UCSD-AML1 (cell line): ENCODE measurements around the gene ABCB11.
"Not testable (repeated sequence)": the region's sequence is repeated elsewhere in the genome, so short reads cannot be mapped to it uniquely, and the experiment has no call there.

Experiments used
- DNase-seq: peaks from one replicate; lab custom pipeline; 2025; ENCODE audit not compliant: unreplicated experiment; lab: John Stamatoyannopoulos, UW

Gene ABCB11

DNA sequence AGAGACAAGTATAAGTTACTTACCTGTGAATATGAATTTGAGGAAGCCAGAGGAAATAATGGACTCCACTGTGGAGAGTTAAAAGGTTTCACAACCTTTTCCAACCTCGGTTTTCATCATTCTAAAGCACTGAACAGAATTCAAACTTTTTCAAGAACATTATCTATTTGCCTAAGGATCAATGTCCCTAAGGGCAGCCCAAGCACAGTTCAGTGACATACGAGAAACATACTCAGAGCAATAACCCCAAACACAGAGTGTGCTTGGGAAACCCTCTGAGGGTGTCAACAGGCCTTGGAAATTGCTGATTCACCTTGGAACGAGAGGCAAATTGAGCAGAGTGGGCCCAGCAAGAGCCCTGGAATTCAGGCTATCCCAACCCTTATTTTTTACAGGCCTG lies at the start of gene ABCB11:
Gene ABCB11, minus strand, starts transcription at position 123 of the 400 bp plus-strand sequence. CDS start 13,199 bp downstream, outside the sequence.
- DNase-seq, result no peak

DNA sequence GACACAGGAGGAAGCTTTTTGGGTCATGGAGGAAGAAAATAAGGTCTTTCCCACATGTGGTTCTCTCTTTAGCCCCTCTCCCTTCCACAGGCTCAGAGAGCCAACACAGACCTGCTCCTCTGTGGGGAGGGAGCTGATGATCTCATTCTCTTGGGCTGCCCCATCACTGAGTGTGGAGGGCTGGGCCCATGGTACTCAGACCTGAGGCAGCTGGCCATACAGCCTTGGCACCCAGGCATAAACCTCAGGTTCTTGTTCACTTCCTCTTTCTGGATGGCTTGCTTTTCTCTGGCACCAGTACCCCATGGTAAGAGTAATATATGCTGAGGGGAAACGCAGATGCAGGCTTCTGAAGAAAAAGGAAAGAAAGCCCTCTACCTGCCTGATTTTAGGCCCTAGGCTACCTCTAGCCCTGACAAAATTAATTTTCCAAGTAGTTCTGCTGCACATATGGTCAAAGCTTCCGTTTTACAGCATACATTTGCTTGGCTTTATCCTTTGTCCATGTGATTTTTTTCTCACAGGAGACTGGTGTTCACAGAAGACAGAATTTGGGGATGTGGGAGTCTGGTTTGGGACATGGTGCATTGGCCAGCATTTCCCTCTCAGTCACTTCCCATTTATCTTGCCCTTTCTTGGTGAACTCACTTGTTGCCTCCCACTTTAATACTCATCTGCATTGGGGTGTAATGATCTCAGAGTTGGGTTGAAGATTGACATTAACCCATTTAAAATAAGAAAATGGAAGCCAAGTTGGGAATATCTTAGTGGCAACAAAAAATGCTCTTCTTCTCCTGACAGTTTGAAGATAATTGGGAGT lies 49.3 kb upstream of the ABCB11 start:
- DNase-seq, result peak; percentile 31

DNA sequence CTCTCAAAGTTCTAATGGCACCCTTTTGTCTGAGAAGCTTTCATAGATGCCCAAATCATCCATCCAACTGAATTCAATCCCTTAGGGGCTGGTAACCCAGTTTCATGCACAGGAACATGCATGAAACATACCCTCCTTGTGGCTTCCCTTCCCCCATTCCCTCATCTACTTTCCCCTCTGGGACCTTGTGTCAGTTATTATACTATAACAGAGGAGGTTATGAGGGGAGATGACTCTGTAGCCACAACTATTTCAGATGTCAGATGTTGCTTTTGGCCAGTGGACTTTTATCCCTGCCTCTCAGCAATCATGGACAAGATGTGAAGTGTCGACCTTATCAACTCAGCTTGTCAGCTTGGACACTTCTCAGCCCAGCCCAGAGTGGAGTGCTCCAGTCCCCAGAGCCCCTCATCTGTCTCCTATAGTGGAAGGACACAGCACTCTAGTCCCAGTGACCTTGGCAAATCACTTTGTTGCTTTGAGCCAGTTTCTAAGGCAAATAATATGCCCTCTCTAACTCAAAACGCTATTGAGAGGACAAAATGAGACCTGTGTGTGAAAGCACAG lies 46.6 kb upstream of the ABCB11 start:
- no peak for DNase-seq

DNA sequence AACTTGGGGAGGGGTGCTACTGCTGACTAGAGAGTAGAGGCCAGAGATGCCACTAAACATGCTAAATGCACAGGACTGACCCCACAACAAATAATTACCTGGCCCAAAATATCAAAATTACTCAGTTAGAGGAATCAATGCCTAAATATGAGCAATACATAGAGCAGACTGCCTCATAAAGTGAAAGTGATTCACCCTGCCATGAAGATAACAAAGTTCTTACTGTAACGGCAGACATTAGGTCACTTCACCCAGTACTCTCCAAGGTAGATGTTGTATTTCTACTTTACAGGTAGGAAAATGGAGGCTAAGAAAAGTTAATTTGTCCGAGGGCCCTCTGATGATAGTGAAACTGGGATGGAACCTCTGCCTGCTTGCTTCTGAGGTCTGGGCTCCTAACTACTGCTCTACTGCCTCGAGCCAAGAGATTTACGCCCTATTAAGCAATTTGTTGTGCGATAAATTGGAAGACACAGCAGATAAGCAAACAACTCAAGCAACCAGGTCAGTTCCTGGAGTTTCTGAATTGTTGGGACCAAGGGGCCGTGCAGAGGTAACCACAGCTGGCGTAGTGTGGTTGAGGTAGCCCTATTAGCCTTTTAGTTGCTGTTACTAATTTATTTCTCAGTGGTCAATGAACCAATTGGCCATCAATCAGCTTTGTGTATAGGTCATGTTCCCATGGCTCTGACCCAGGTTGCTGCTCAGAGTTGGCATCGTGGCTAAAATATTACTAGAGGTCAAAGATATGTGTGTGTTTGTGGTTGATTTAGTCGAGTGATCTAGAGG lies 43.0 kb upstream of the ABCB11 start:
- no peak for DNase-seq

DNA sequence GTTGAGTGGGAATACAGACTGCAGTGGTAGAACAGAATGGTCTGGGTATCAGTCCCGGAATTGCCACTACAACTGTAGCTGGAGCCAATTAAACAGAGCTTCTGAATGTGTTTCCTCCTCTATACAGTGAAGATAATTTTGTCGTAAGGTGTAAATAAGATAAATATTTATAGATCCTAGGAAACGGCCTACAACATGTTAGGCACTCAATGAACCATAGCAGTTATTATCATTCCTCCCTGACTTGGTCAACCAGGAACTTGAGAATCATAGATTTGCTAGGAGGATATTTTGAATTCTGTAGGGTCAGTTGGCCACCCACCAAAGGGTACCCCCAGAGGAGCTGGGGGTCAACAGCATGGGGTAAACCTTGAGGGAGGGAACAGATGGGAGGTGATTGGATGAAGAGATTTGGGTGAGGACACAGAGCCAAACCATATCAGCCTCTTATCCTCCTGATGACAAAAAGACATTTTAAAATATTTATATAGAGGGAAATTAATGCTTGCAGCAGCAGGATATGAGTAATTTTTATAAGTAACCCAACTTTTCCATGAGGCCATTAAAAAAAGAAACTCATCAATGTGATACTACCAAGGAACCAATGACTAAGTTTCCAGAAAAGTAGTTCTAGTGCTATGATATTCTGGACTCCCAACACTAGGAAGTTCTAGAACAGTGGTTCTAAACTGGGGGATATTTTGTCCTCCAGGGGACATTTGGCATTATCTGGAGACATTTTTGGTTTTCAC lies 42.3 kb upstream of the ABCB11 start:
- no peak for DNase-seq

DNA sequence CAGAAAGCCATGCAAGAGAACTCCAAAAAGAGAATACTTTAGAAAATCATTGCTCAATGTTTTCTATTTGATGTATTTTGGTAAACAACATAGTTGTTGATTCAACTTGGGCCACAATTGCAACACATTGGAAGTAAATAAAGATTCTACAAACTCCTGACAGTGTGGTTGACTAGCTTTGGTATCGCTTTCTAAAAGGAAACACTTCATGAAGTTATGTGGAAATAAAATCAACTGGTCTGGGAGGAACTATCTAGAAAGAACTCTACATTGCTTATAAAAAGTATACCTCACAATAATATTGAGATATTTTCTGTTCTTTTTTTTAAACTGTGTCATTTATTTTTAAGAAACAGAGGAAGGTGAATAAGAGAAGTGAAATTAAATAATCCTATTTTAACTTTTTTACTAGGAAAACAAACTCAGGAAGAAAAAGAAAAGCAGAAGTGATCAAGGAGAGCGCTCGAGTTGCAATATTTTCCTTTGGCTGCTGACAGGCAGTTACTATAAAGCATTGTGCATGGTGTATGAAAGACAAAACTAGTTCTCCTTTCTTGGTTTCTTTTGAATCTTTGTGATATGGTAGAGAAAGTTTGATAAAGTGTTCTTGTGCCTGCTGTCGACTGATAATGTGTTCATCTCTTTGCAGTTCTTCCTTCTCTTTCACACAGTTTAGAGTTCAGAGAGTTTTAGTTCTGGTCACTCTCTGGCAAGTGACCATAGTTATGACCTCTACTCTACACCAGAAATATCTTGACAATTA lies 41.2 kb upstream of the ABCB11 start:
- no peak for DNase-seq

DNA sequence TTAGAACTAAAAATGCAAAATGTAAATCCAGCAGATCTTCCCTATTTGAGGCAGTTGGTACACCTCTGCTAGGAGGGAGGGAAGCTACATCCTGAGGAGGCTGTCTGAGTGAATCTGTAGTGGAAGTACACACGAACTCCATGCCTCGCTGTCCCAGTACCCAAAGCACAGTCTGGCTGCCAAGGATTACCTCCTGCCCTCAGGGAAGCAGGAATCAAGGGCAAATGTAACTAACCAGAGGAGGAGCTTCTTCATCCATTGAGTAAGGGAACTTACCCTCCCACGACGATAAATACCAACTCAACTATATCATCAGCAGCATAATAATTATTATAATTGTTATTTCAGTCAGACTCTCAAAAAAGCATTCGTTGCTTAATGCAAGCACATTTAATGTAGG lies 40.3 kb upstream of the ABCB11 start:
- no peak for DNase-seq

DNA sequence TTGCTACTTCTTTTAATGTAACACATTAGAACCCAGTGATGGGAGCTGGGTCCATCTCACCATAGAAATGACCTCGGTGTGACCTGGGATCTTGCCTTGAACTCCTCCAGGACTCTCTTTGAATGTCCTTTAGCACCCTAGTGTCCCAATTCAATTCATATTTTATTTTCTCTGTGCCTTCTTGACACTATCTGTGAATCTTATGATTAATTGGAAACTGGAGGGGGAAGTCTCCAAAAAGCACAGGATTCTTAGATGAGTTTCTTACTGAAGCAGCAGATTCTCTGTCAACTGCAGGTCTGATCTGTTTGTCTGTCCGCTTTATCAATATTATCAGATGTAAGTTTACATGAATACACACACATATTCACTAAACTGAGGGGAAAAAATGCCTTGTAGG lies 38.7 kb upstream of the ABCB11 start:
- DNase-seq, result no peak

DNA sequence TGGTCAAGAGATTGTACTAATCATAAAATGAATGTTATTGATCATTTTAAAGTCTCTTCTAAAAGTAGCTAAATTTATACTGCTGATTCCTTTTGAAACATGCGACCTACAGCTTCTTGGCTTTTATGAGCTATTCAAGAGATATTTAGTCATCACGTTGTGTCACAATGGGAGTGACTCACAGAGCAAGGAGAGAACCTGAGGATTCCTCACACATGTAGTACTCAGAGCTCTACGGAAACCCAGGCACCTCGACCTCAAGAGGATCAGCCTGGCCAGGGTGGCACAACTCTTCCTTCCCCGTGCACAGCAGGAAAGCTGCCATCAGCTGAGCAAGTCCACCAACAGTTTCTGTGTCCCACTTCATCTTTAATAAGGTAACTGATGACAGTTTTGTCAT lies 38.2 kb upstream of the ABCB11 start, which contains the start of gene DHRS9:
Gene DHRS9, plus strand, starts transcription at position 223 of the 400 bp plus-strand sequence. CDS start 12,019 bp downstream, outside the sequence.
- no peak for DNase-seq

DNA sequence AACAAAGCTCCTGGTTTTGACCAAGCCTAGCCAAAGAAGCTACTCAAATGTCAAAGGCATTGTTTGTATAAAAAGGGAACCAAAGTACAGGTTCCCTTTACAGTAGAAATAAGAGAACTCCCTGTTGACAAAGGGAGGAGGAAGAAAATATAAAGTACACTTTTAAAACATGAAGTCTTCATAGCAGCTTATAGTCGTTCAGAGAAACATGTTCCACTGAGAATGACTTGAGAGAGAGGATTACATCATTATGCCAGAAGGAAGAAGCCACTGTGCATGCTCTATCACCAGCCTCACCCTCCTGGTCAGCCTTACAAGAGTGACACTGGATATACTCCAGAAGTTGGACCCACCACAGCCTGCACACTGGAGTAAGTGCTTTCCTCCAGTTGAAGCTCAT lies 35.8 kb upstream of the ABCB11 start:
- no peak for DNase-seq

DNA sequence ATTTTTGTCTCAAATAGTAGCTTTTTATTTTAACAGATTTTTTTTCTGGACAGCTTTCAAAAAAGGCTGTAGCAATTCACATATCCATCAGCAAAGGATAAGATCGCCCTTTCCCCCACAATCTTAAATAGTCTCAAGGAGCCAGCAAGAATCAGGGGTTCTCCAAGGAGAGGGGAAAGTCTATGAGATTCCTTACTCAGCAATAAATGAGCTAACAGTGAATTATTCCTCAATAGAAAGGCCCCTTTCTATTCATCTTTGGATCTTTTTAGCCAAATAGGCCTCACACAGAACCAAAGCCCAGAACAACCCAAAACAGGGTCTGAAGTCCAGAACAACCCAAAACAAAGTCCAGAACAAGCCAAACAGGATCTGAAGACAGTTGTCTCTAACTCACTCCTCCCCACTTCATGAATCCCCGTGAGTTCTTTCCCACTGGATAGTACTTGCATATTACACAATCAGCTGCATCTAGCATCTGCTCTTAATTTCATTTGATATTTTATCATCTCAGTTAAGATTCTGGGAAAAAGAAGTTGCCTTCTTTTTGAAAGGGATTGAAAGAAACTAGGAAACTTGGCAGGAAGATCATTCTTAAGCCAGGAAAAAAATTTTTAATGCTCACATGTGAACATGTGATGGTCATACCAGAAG lies 34.9 kb upstream of the ABCB11 start:
- no peak for DNase-seq

DNA sequence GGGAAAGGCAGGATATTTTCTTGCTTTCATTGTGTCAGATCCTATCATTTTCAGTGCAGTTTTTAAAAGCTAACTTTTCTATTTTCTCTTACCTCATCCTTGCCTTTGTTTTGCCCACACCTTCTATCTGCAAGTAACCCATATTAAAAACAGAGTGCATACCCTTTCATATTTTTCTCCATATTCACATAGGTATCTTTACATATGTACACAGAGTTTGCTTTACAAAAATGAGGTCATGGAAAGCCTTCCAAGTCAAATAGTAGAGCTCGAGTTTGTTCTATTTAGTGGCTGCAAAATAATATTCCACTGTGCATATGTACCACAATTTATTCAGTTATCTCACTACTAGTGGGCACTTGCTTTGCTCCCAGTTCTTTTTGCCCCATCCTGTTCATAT lies 34.3 kb upstream of the ABCB11 start:
- no peak for DNase-seq

DNA sequence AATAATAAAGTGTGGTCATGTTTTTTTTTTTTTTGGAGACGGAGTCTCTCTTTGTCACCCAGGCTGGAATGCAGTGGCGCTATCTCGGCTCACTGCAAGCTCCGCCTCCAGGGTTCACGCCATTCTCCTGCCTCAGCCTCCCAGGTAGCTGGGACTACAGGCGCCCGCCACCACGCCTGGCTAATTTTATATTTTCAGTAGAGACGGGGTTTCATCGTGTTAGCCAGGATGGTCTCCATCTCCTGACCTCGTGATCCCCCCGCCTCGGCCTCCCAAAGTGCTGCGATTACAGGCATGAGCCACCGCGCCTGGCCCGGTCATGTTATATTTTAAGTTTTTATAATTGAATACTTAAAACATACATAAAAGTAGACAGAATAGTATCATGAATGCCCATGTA lies 33.1 kb upstream of the ABCB11 start:
- DNase-seq, result not testable (repeated sequence)

DNA sequence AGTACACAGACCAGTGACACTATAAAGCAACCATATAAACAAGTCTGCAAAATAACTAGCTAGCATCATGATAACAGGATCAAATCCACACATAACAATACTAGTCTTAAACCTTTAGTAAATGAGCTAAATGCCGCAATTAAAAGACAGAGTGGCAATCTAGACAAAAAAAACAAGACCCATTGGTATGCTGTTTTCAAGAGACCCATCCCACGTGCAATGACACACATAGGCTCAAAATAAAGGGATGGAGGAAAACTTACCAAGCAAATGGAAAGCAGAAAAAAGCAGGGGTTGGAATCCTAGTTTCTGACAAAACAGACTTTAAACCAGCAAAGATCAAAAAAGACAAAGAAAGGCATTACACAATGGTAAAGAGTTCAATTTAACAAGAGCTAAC lies 23.5 kb upstream of the ABCB11 start:
- DNase-seq, result not testable (repeated sequence)

DNA sequence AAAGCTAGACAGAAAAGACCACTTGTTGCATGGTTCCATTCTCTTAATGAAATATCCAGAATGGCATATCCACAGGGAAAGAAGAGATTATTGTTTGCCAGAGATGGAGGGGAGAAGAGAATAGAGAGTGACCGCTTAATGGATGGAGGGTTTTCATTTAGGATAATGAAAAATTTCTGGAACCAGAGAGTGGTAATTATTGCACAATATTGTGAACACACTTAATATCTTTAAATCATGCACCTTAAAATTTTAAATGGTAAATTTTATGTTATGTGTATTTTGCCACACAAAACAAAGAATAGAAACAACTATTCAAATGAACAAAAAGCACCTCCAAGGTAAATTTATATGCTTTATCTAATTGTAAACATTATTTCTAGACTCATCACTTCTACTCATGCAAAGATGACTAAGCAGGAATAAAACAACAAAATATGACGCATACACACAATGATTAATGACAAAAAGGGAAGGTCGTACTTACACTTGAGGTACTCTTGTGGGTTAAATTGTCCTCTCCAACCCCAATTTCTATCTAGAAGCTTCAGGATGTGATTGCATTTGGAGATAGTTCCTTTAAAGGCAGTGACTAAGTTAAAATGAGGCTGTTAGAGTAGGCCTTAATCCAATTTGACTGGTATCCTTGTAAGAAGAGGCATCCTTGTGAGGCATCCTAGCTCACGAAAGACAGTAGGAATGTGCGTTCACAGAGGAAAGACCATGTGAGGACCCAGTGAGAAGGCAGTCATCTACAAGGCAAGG lies 19.5 kb upstream of the ABCB11 start:
- no peak for DNase-seq

DNA sequence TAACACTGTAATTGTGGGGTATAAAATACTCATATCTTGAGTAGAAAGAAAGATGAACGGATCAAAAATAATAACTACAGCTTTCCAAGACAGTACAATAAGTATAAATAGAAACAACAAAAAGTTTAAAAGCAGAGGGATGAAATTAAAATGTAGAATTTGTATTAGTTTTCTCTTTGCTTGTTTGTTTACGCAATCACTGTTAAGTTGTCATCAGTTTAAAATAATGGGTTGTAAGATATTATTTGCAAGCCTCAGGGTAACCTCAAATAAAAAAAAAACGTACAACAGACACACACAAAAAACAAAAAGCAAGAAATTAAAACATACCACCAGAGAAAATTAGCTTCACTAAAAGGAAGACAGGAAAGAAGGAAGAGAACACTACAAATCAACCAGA lies 18.0 kb upstream of the ABCB11 start:
- DNase-seq, result no peak

DNA sequence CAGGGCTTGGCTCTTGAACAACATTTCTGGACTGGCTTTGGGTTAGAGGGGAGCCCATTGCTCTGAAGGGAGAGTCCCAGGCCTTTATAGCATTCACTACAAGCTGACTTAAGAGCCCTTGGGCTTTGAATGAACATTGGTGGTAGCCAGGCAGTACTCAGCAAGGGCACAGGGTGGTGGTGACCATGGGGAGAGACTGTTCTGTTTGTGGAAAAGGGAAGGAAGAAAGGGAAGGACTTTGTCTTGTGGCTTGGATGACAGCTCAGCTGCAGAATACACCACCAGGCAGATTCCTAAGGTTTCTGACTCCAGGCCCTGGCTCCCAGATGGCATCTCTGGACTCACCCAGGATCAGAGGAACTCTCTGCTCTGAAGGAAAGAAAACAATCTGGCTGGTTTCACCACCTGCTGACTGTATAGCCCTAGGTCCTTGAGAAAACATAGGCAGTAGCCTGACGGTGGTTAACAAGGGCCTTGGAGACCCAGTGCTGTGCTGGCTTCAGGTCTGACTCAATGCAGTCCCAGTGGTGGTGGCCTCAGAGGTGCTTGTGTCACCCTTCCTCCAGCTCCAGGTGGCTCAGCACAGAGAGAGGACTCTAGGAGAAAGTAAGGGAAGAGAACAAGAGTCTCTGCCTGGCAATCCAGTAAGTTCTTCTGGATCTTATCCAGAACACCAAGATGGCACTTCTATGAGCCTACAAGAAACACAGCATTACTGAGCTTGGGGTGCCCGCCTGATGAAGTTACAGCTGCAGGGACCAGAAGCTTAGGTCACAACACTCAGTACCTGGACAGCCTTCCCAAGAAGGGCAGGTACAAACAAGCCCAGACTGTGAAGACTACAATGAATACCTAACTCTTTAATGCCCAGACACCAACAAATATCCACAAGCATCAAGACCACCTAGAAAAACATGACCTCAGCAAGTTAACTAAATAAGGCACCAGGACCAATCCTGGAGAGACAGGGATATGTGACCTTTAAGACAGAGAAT lies 16.4 kb upstream of the ABCB11 start:
- peak; percentile 37 for DNase-seq
